ENCODE data around the gene ATP13A3.
A peak's percentile ranks its signal among the peaks of the same experiment; 100 is the strongest.

Gene ATP13A3

DNA sequence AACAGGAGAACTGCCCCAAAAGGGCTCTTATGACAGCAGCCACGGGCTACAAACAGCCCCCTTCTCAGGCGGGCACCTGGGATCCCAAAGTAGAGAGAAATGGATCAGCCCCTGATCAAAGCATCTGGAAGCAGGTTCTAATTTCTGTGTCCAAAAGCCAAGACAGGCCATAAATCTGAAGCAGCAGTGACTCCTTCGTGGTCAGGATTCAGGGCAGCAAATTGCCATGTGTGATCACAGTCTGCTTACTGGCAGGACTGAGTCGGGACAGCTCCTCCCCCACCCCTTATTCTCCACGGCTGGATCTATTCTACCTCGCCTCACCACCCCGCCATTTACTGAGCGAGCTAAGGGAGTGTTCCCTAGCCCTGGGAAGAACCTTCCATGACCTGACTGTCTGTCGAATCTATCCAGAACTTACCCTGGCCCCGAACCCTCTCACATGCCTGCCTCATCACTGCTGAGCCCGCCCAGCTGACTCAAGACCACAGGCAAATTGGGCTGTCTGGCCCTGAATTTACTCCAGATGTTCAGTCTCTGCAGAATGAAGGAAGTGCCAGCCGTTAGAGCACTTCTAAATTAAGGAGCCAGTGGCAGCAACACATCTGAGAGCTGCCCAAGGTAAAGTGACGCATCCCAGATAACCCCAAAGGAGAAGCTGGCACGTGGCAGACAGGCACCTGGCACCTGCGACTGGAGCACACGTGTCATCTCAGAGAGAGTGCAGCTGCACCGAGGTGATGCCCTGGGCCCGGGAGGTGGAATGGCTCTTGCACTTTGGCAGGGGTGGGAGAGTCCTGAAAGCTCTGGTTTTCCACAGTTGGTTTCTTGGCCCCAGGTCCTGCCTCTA lies 118.6 kb downstream of the ATP13A3 start:
- DNase-seq = no peak

- no peak for DNase-seq
Observed at GRCh38 chr3:194365978-194366490, 120.8 kb downstream of the ATP13A3 start.

GRCh38 chr3:194365526-194365925 lies 121.3 kb downstream of the ATP13A3 start:
- no peak for DNase-seq

GRCh38 chr3:194364652-194365434 lies 122.0 kb downstream of the ATP13A3 start:
- peak; percentile 68 for DNase-seq

DNA sequence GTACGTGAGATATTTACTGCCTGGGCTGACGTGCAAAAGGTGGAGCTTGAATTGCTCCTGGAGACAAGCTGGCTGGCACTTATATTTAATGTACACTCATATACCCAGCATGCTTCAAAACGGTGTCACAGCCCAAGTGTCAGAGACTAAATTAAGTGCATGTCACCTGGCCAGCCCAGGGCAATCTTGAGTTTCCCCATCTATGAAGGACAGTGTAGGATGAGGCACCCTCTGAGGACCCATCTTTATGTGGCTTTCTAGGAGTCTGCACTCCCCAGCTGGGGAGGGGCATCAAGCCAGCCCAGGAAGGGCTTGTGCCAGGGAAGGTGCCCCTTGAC lies 122.5 kb downstream of the ATP13A3 start:
- no peak for DNase-seq

GRCh38 chr3:194360568-194360967 lies 126.2 kb downstream of the ATP13A3 start:
- no peak for DNase-seq

- no peak for DNase-seq
Observed at GRCh38 chr3:194357681-194358080, 129.1 kb downstream of the ATP13A3 start.

DNA sequence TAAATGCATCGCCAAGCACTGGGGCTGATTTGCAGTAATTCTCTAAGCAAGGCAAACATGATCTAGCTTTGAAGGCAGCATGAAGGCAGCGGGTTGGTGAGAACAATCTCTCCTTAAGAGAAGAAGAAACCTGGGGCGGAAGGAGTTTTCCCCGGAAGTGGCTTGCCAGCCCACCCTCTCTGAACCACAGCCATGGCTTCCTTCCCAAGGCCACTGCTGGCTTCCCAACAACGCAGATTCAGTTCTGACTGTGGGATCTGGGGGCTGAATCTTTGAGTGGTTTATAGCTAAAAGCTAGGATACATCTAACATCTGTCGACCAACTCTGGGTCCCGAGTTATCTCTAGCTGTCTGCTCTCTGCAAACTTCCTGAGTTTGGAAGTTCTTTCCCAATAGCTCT lies 131.4 kb downstream of the ATP13A3 start:
- DNase-seq = no peak

- DNase-seq = no peak
Observed at GRCh38 chr3:194354315-194354714, 132.5 kb downstream of the ATP13A3 start.

Data from NCI-H2227 treated with DMSO at 0.1 percent for 48 hours (cell line).